ENCODE data around the gene FAM170B. TPM values are rescaled to one million over a fixed set of nuclear protein-coding genes. Genes with fewer than 3 reads are reported as not detected.

FAM170B gene
- total RNA-seq, 1 experiment from 2014 or later = not detected

DNA sequence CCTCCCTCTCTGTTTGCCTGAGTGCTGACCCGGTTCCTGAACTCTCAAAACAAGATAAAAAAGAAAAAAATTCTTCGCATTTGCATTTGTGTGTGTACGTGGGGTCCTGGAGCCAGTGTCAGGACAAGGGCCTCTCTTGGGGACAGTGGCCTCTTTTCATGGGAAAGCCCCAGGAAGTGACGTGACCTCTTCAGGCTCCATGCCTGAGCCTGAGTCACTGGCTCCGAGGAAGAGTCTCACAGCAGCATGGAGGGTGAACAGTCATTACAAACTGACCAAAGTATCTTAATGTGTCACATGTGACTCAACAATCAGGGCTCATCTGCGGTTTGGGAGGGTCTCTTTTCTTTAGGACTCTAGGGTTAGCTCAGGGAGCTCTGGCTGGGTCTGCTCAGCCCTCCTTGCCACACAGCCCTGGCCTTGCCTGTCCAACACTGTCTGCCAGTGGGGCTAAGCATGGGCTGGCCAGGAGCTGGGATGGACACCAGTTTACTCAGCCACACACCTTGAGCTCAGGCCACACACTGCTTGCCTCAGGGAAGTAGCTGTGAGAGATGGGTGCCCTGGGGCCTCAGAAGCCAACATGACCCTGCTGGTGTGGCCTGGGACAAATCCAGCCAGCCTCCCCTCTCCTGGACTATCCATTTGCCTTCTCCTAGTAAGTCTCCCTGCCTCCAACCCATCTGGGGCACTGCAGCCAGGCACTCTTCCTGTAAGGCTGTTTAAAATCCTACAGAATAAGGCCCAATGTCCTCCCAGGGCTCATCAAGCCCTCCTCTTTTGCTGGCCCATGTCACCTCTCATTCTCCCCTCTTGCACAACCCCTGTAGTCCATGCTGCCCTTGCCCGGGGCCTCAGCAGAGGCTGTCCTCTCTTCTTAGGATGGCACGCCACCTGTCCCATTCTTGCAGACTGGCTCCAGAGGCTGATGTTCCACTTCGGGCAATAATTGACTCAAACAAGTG, 43.9 kb upstream of the FAM170B start (continued):
- TF ChIP-seq, protein P1, sequence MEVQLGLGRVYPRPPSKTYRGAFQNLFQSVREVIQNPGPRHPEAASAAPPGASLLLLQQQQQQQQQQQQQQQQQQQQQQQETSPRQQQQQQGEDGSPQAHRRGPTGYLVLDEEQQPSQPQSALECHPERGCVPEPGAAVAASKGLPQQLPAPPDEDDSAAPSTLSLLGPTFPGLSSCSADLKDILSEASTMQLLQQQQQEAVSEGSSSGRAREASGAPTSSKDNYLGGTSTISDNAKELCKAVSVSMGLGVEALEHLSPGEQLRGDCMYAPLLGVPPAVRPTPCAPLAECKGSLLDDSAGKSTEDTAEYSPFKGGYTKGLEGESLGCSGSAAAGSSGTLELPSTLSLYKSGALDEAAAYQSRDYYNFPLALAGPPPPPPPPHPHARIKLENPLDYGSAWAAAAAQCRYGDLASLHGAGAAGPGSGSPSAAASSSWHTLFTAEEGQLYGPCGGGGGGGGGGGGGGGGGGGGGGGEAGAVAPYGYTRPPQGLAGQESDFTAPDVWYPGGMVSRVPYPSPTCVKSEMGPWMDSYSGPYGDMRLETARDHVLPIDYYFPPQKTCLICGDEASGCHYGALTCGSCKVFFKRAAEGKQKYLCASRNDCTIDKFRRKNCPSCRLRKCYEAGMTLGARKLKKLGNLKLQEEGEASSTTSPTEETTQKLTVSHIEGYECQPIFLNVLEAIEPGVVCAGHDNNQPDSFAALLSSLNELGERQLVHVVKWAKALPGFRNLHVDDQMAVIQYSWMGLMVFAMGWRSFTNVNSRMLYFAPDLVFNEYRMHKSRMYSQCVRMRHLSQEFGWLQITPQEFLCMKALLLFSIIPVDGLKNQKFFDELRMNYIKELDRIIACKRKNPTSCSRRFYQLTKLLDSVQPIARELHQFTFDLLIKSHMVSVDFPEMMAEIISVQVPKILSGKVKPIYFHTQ (CRISPR knock-in tag; IDR thresholded peaks at IDR 0.05) = no peak
- TF ChIP-seq, protein P2, sequence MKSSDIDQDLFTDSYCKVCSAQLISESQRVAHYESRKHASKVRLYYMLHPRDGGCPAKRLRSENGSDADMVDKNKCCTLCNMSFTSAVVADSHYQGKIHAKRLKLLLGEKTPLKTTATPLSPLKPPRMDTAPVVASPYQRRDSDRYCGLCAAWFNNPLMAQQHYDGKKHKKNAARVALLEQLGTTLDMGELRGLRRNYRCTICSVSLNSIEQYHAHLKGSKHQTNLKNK (CRISPR knock-in tag; IDR thresholded peaks at IDR 0.05) = no peak
- no peak for TF ChIP-seq ESRRA (CRISPR knock-in tag; IDR thresholded peaks at IDR 0.05; ENCODE audit: borderline replicate concordance)

DNA sequence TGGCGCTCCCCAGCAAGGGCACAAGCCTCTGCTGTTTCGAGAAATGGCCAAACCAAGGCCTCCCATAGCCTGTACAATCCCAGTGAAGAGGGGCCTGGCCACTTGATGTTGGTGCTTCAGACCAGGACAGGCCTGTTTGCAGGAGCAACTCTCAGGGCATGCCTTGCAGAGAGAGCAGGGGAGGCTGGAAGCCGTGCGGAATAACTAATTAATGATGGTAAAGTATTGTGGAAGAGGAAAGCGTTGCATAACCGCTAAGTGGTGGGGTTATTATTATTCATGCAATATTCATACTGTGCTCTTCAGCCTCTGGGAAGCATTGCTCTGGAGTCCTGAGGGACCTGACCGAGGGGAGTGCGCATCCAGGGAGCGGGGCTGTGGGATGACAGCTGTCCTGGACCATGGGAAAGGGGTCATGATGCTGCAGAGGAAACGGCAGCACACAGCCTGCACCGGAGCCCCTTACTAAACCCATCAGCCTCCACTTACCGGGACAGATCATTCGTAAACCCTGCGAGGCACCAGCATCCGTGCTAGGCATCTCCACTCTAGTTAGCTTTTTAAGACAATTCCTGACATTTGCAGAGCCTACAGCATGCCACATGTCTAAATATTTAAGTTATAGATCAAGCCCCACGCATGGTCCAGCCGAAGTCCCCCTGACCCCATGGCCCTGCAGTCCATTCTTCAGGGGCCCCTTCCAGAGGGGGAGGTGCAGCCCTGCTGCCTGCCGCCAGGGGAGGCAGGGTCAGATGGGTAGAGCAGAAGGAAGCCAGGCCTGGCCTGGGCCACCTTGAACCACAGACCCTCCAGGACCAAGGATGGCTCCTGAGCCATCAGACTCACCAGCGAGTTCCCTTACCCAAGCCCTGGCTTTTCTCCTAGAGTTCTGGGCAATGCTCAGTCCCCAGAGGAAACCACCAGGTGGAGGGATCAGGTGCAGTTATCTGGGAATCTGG, 42.8 kb upstream of the FAM170B start:
- Mint-ChIP-seq H3K4me3 (no peak overlapping the region), H3K27me3 (ENCODE audit: low read depth) (no peaks in the 10 kb centered on the region), H3K36me3 (no peaks in the 10 kb centered on the region), H3K27ac (no peak overlapping the region), H3K9me3 (no peaks in the 10 kb centered on the region), H3K4me1 (peaks cover 7% of the 10 kb centered on the region; the same call in 1 of the 2 replicates)
- DNase-seq (ENCODE audit: low spot score) = no peak
- ChIA-PET CTCF (interaction anchor here (2.7 kb wide), 1 partner anchor 12 kb away, joined by 12 read pairs; no protein-coding TSS in a partner anchor), POLR2A (no interaction called here)
- TF ChIP-seq GRHL2 (CRISPR knock-in tag; IDR thresholded peaks at IDR 0.05; ENCODE audit: insufficient replicate concordance, severe bottlenecking) = no peak
- no peak for TF ChIP-seq ELF4 (CRISPR knock-in tag; IDR thresholded peaks at IDR 0.05; ENCODE audit: low read depth)
- TF ChIP-seq CBFB (CRISPR knock-in tag; IDR thresholded peaks at IDR 0.05; ENCODE audit: low read depth) = no peak
- ATAC-seq = no peak

DNA sequence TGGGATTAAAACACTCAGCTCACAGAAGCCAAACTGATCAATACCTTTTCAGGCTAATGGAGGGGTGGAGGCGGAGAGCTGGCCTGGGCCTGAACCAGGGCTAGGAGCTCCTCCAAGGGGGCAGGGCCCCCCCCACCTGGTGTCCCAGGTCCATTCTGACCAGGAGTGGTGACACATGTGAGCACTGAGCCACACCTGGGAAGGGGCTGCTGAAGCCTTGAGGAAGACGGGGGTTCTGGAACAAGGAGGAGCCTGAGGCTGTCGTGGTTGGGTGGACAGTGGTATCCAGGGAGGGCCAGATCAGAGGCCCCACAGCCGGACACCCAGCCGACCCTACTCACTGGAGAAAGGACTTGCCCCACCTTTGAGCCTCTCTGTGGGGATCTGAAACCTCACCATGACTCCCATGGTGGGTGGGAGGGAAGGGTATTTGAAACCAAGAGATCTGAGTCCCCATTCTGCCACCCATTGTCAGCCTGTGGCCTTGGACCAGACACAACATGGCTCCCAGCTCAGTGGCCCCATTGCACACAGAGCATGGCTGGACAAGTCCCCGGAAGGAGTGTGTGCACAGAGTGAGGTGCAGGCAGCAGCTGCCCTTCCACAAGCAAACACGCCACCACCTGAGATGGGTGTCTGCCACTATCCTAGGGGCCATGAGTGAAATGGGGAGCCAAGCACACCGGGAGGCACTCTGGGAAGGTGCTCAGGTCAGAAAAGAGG, 41.9 kb upstream of the FAM170B start:
- Mint-ChIP-seq H3K27me3 (ENCODE audit: low read depth) (no peaks in the 10 kb centered on the region), H3K27ac (no peak overlapping the region), H3K4me3 (no peak overlapping the region), H3K36me3 (no peaks in the 10 kb centered on the region), H3K9me3 (no peaks in the 10 kb centered on the region), H3K4me1 (peaks cover 7% of the 10 kb centered on the region; the same call in 1 of the 2 replicates)
- no peak for DNase-seq (ENCODE audit: low spot score)
- POLR2A ChIA-PET = no interaction called here
- no peak for ATAC-seq
- CTCF ChIA-PET = interaction anchor here (1.6 to 2.7 kb wide), 3 partner anchors 11 to 233 kb away, joined by 5 to 12 read pairs (median 8); no protein-coding TSS in a partner anchor
- no peak for TF ChIP-seq ZNF263 (CRISPR knock-in tag; IDR thresholded peaks at IDR 0.05; ENCODE audit: low read depth)
- TF ChIP-seq ZBTB21 (CRISPR knock-in tag; IDR thresholded peaks at IDR 0.05; ENCODE audit: borderline replicate concordance) = no peak
- TF ChIP-seq, protein P3, sequence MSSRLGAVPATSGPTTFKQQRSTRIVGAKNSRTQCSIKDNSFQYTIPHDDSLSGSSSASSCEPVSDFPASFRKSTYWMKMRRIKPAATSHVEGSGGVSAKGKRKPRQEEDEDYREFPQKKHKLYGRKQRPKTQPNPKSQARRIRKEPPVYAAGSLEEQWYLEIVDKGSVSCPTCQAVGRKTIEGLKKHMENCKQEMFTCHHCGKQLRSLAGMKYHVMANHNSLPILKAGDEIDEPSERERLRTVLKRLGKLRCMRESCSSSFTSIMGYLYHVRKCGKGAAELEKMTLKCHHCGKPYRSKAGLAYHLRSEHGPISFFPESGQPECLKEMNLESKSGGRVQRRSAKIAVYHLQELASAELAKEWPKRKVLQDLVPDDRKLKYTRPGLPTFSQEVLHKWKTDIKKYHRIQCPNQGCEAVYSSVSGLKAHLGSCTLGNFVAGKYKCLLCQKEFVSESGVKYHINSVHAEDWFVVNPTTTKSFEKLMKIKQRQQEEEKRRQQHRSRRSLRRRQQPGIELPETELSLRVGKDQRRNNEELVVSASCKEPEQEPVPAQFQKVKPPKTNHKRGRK (CRISPR knock-in tag; IDR thresholded peaks at IDR 0.05; ENCODE audit: borderline replicate concordance) = no peak
- no peak for TF ChIP-seq JUN (CRISPR knock-in tag; IDR thresholded peaks at IDR 0.05)
- TF ChIP-seq TEAD1 (CRISPR knock-in tag; IDR thresholded peaks at IDR 0.05) = no peak
- TF ChIP-seq SMAD3 (CRISPR knock-in tag; IDR thresholded peaks at IDR 0.05; ENCODE audit: borderline replicate concordance) = no peak
- no peak for TF ChIP-seq OVOL2 (CRISPR knock-in tag; IDR thresholded peaks at IDR 0.05; ENCODE audit: borderline replicate concordance)
- TF ChIP-seq ZNF232 (CRISPR knock-in tag; IDR thresholded peaks at IDR 0.05) = no peak
- no peak for TF ChIP-seq GTF2I (CRISPR knock-in tag; conservative IDR thresholded peaks at IDR 0.05)
- no peak for TF ChIP-seq EMX1 (CRISPR knock-in tag; IDR thresholded peaks at IDR 0.05)
- no peak for TF ChIP-seq ZNF671 (CRISPR knock-in tag; IDR thresholded peaks at IDR 0.05)
- no peak for TF ChIP-seq NFATC4 (CRISPR knock-in tag; IDR thresholded peaks at IDR 0.05)
- TF ChIP-seq IRF2 (CRISPR knock-in tag; IDR thresholded peaks at IDR 0.05; ENCODE audit: borderline replicate concordance, low read depth) = no peak
- TF ChIP-seq SP1 (CRISPR knock-in tag; conservative IDR thresholded peaks at IDR 0.05) = no peak
- no peak for TF ChIP-seq ZNF121 (CRISPR knock-in tag; IDR thresholded peaks at IDR 0.05)
- no peak for TF ChIP-seq NR1H2 (CRISPR knock-in tag; IDR thresholded peaks at IDR 0.05)
- no peak for TF ChIP-seq PRRX2 (CRISPR knock-in tag; IDR thresholded peaks at IDR 0.05)
- TF ChIP-seq, protein P4, sequence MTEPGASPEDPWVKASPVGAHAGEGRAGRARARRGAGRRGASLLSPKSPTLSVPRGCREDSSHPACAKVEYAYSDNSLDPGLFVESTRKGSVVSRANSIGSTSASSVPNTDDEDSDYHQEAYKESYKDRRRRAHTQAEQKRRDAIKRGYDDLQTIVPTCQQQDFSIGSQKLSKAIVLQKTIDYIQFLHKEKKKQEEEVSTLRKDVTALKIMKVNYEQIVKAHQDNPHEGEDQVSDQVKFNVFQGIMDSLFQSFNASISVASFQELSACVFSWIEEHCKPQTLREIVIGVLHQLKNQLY (CRISPR knock-in tag; IDR thresholded peaks at IDR 0.05) = no peak
- TF ChIP-seq ATF1 (CRISPR knock-in tag; IDR thresholded peaks at IDR 0.05) = no peak
